GM19099 (cell line): ENCODE data around the gene KRTAP10-2.
"Not testable (repeated sequence)": the region's sequence is repeated elsewhere in the genome, so short reads cannot be mapped to it uniquely, and the experiment has no call there.

Source experiments
- POLR2A ChIP-seq: IDR thresholded peaks from 3 replicates; pipeline ENCODE4 v1.6.1; 2011; ENCODE audit warnings: low read depth; ENCODE audit not compliant: insufficient read length; ENCODE audit errors: extremely low read depth

The KRTAP10-2 gene

GRCh38 chr21:44583089-44583799 lies 31.9 kb upstream of the KRTAP10-2 start:
- TF ChIP-seq POLR2A, result no peak

- no peak for TF ChIP-seq POLR2A
Measured at GRCh38 chr21:44582055-44582454, 30.8 kb upstream of the KRTAP10-2 start.

- TF ChIP-seq POLR2A, result no peak
Measured at GRCh38 chr21:44581158-44581557, 29.9 kb upstream of the KRTAP10-2 start.

GRCh38 chr21:44580231-44580821 lies 29.0 kb upstream of the KRTAP10-2 start, which contains the start of gene KRTAP10-5:
TSS of gene KRTAP10-5 (minus strand) at chr21:44580604. CDS start at chr21:44580578, 26 bp downstream.
- TF ChIP-seq POLR2A, result not testable (repeated sequence)

GRCh38 chr21:44579833-44580144 lies 28.5 kb upstream of the KRTAP10-2 start:
- no peak for TF ChIP-seq POLR2A

GRCh38 chr21:44579056-44579832 lies 27.9 kb upstream of the KRTAP10-2 start:
- no peak for TF ChIP-seq POLR2A

GRCh38 chr21:44578371-44579055 lies 27.2 kb upstream of the KRTAP10-2 start:
- TF ChIP-seq POLR2A, result no peak

GRCh38 chr21:44576025-44576420 lies 24.7 kb upstream of the KRTAP10-2 start:
- no peak for TF ChIP-seq POLR2A

- TF ChIP-seq POLR2A, result no peak
Measured at GRCh38 chr21:44575307-44576024, 24.2 kb upstream of the KRTAP10-2 start.

- no peak for TF ChIP-seq POLR2A
Measured at GRCh38 chr21:44574457-44575306, 23.4 kb upstream of the KRTAP10-2 start.

- TF ChIP-seq POLR2A, result not testable (repeated sequence)
Measured at GRCh38 chr21:44573630-44574456, 22.5 kb upstream of the KRTAP10-2 start, which contains the start of gene KRTAP10-4. TSS of gene KRTAP10-4 (plus strand) at chr21:44573729. CDS start at chr21:44573759, 30 bp downstream.

GRCh38 chr21:44572959-44573583 lies 21.8 kb upstream of the KRTAP10-2 start:
- TF ChIP-seq POLR2A, result no peak
